Stomach (tissue), 9 donors: ENCODE data around the gene TMEM154. TPM values are rescaled to one million over a fixed set of nuclear protein-coding genes. Genes with fewer than 3 reads are reported as not detected.

Experiments
- DNase-seq, 2 donors: peaks; one replicate each; pipeline versions ENCODE4 v3.0.0 to v3.0.0-alpha.2; 2013 to 2019
- H3K27ac ChIP-seq, 5 donors: fragments of 200-600 bp in 4 of 5; sonication (generic) in 4 of 5; one replicate each; pipeline ENCODE4 v1.5.1; 2013 to 2019; ENCODE audit warnings: mild to moderate bottlenecking in 1 of 5, moderate library complexity in 1 of 5
- H3K27me3 ChIP-seq, 3 donors: fragments of 200-600 bp; sonication (generic); one replicate each; pipeline ENCODE4 v1.5.1; 2017 to 2019; ENCODE audit warnings: mixed run types in 1 of 3
- H3K36me3 ChIP-seq, 4 donors: fragments of 200-600 bp; sonication (generic); 1 replicate in 3 of 4; 2 replicates in 1 of 4; pipeline ENCODE4 v1.5.1; 2016 to 2019
- H3K4me1 ChIP-seq, 4 donors: fragments of 200-600 bp; sonication (generic); one replicate each; pipeline ENCODE4 v1.5.1; 2016 to 2019
- H3K4me3 ChIP-seq, 4 donors: fragments of 200-600 bp; sonication (generic) in 3 of 4; one replicate each; pipeline ENCODE4 v1.5.1; 2016 to 2019; ENCODE audit warnings: mild to moderate bottlenecking in 1 of 4
- H3K9me3 ChIP-seq, 4 donors: fragments of 200-600 bp; sonication (generic); one replicate each; pipeline ENCODE4 v1.5.1; 2016 to 2019
- CTCF ChIP-seq, 7 experiments: fragments of 450-650 bp in 4 of 7; fragments of 200-600 bp in 3 of 7; sonication (generic) in 3 of 7; IDR thresholded peaks; one replicate each; pipeline ENCODE4 v1.5.1; 2016 to 2019; ENCODE audit warnings: antibody characterized with exemption in 7 of 7, control low read depth in 2 of 7, mild to moderate bottlenecking in 1 of 7
- EP300 ChIP-seq: sonication (generic); formaldehyde crosslinking; IDR thresholded peaks from one replicate; pipeline ENCODE4 v1.6.1; 2017; ENCODE audit warnings: antibody characterized with exemption
- POLR2A ChIP-seq, 4 donors: fragments of 450-650 bp; IDR thresholded peaks; one replicate each; pipeline ENCODE4 v1.6.1; 2016; ENCODE audit warnings: antibody characterized with exemption in 4 of 4, control low read depth in 2 of 4, mild to moderate bottlenecking in 1 of 4, moderate library complexity in 1 of 4
- POLR2AphosphoS5 ChIP-seq, 3 donors: sonication (generic); formaldehyde crosslinking; IDR thresholded peaks; one replicate each; pipeline ENCODE4 v1.6.1; 2016; ENCODE audit warnings: antibody characterized with exemption in 3 of 3
- WGBS, 5 donors: extraction: QIAGEN DNeasy Blood & Tissue Kit in 3 of 5; methylation state at CpG; one replicate each; pipeline versions ENCODE4 v1.1.5 to v1.1.7; 2013 to 2018; 5-methylcytosine and 5-hydroxymethylcytosine counted together
- intact Hi-C: fragments of 100-400 bp; cut with DNase I; formaldehyde crosslinking; loops from one replicate; pipeline ENCODE4 v1.15.1; 2023; ENCODE audit warnings: low total_unique reads
- polyA plus RNA-seq, 3 donors: library from polyadenylated mRNA; stranded (reverse); fragments of 200-250 nt; gene quantifications; one replicate each; pipeline ENCODE4 v1.2.3, GENCODE V29; 2013
- total RNA-seq, 5 donors: library from RNA; depleted of rRNA; stranded (reverse); fragments of >200 nt; gene quantifications; one replicate each; pipeline versions ENCODE4 v1.1.0 to v1.2.3, GENCODE V29; 2014 to 2016
- donor health status: healthy with polysubstance abuse.
- donor health status: Bipolar disorder and iron deficiency.
- donor health status: healthy.

The TMEM154 gene
- total and polyA plus RNA-seq, 8 donors: under 0.01 to 5.5 (median 0.69) TPM

GRCh38 chr4:152601156-152601555 lies 78.6 kb downstream of the TMEM154 start:
- no peak for DNase-seq
- intact Hi-C loops: no loop called here
- Histone ChIP-seq H3K27ac (no peak overlapping the region), H3K36me3 (no peaks in the 10 kb centered on the region), H3K4me1 (peaks cover 0 to under 1% (median 0%) of the 10 kb centered on the region in 4 donors), H3K9me3 (no peaks in the 10 kb centered on the region), H3K4me3 (no peak overlapping the region), H3K27me3 (no peaks in the 10 kb centered on the region)
- TF ChIP-seq POLR2AphosphoS5 (IDR thresholded peaks at IDR 0.05) (no peak), POLR2A (IDR thresholded peaks at IDR 0.05) (no peak), CTCF (IDR thresholded peaks at IDR 0.05) (no peak), EP300 (no peak)
- WGBS, 5 donors: 73 to 82% (median 80%) methylated on average over 5 of the region's 5 CpGs

- 63 to 88% (median 73%) methylated on average over 1 of the region's 1 CpG for WGBS, 5 donors
- no peaks in the 10 kb centered on the region for H3K27me3 ChIP-seq
- no peaks in the 10 kb centered on the region for H3K36me3 ChIP-seq
- no peak for TF ChIP-seq CTCF (IDR thresholded peaks at IDR 0.05)
- no peak for TF ChIP-seq POLR2AphosphoS5 (IDR thresholded peaks at IDR 0.05)
- TF ChIP-seq POLR2A (IDR thresholded peaks at IDR 0.05): no peak
- TF ChIP-seq EP300: no peak
- no peak for DNase-seq
- no peak overlapping the region for H3K27ac ChIP-seq
- H3K4me3 ChIP-seq: no peak overlapping the region
- H3K4me1 ChIP-seq: no peaks in the 10 kb centered on the region
- intact Hi-C loops: no loop called here
- H3K9me3 ChIP-seq: no peaks in the 10 kb centered on the region
Observed at GRCh38 chr4:152599636-152600035, 80.2 kb downstream of the TMEM154 start.

GRCh38 chr4:152599095-152599494 lies 80.7 kb downstream of the TMEM154 start:
- Histone ChIP-seq H3K4me3 (no peak overlapping the region), H3K27me3 (no peaks in the 10 kb centered on the region), H3K36me3 (no peaks in the 10 kb centered on the region), H3K4me1 (no peaks in the 10 kb centered on the region), H3K9me3 (no peaks in the 10 kb centered on the region), H3K27ac (no peak overlapping the region)
- intact Hi-C loops: no loop called here
- TF ChIP-seq EP300 (no peak), POLR2AphosphoS5 (IDR thresholded peaks at IDR 0.05) (no peak), CTCF (IDR thresholded peaks at IDR 0.05) (no peak), POLR2A (IDR thresholded peaks at IDR 0.05) (no peak)
- 70 to 83% (median 73%) methylated on average over 6 of the region's 6 CpGs for WGBS, 5 donors
- DNase-seq: no peak

GRCh38 chr4:152598454-152598853 lies 81.3 kb downstream of the TMEM154 start:
- Histone ChIP-seq H3K27me3 (no peaks in the 10 kb centered on the region), H3K9me3 (no peaks in the 10 kb centered on the region), H3K36me3 (no peaks in the 10 kb centered on the region), H3K4me3 (no peak overlapping the region), H3K4me1 (no peaks in the 10 kb centered on the region), H3K27ac (no peak overlapping the region)
- TF ChIP-seq CTCF (IDR thresholded peaks at IDR 0.05) (no peak), POLR2AphosphoS5 (IDR thresholded peaks at IDR 0.05) (no peak), POLR2A (IDR thresholded peaks at IDR 0.05) (no peak), EP300 (no peak)
- 37 to 61% (median 56%) methylated on average over 2 of the region's 2 CpGs for WGBS, 5 donors
- DNase-seq: no peak
- intact Hi-C loops: no loop called here
